SU-DHL-6 (cell line): ENCODE measurements around the gene DCC.

ENCODE experiments used
- H2AFZ ChIP-seq: fragments of 200-600 bp; sonication (generic); 2 replicates; pipeline ENCODE4 v1.6.1; 2014; ENCODE audit warnings: low read depth, mild to moderate bottlenecking, moderate library complexity, mixed read lengths, antibody characterized with exemption, low read length; ENCODE audit not compliant: severe bottlenecking
- H3F3A ChIP-seq: fragments of 200-600 bp; shearing (Covaris generic); 2 replicates; pipeline ENCODE4 v1.6.0; 2016; ENCODE audit warnings: antibody characterized with exemption, mild to moderate bottlenecking; ENCODE audit not compliant: insufficient read depth
- H3K27ac ChIP-seq: fragments of 200-600 bp; sonication (generic); 2 replicates; pipeline ENCODE4 v1.5.1; 2016; ENCODE audit warnings: low read depth, mild to moderate bottlenecking, low read length, moderate library complexity, mixed read lengths
- H3K27me3 ChIP-seq: fragments of 200-600 bp; sonication (generic), shearing (Covaris generic); 2 replicates; pipeline ENCODE4 v1.6.0; 2014; ENCODE audit warnings: mild to moderate bottlenecking, low read length
- H3K36me3 ChIP-seq: fragments of 200-600 bp; sonication (generic); 2 replicates; pipeline ENCODE4 v1.6.1; 2014; ENCODE audit warnings: mild to moderate bottlenecking, low read length, mixed read lengths
- H3K4me2 ChIP-seq: fragments of 300-600, 200-600 bp; shearing (Covaris generic), sonication (generic); 2 replicates; pipeline ENCODE4 v1.6.0; 2014; ENCODE audit warnings: low read length, low read depth, mild to moderate bottlenecking; ENCODE audit not compliant: poor library complexity, severe bottlenecking
- H3K4me3 ChIP-seq: fragments of 200-600 bp; sonication (generic); 2 replicates; pipeline ENCODE4 v1.5.1; 2014; ENCODE audit warnings: antibody characterized with exemption, low read length, mild to moderate bottlenecking, mixed read lengths; ENCODE audit not compliant: insufficient read depth, poor library complexity, severe bottlenecking
- H3K79me2 ChIP-seq: fragments of 200-600 bp; sonication (generic); 2 replicates; pipeline ENCODE4 v1.6.1; 2014; ENCODE audit warnings: mild to moderate bottlenecking, low read length, moderate library complexity; ENCODE audit not compliant: insufficient read depth
- H3K9ac ChIP-seq: fragments of 200-600 bp; sonication (generic); 2 replicates; pipeline ENCODE4 v1.7.0; 2014; ENCODE audit warnings: mild to moderate bottlenecking, low read length
- H3K9me2 ChIP-seq: fragments of 200-600 bp; sonication (generic); replicated peaks from 2 replicates; pipeline ENCODE4 v1.6.1; 2014; ENCODE audit warnings: low read length; ENCODE audit not compliant: insufficient read depth
- H3K9me3 ChIP-seq: fragments of 200-600 bp; sonication (generic); 2 replicates; pipeline ENCODE4 v1.6.1; 2014; ENCODE audit warnings: low read length, mixed read lengths; ENCODE audit not compliant: insufficient read depth
- H4K20me1 ChIP-seq: fragments of 200-600 bp; sonication (generic); 2 replicates; pipeline ENCODE4 v1.6.1; 2014; ENCODE audit warnings: low read depth, mild to moderate bottlenecking, antibody characterized with exemption, low read length, moderate library complexity, mixed read lengths
- EZH2phosphoT487 ChIP-seq: fragments of 200-600 bp; sonication (generic), shearing (Covaris generic); conservative IDR thresholded peaks from 2 replicates; pipeline ENCODE4 v1.6.1; 2018; ENCODE audit warnings: mild to moderate bottlenecking, antibody characterized with exemption, low read length, moderate library complexity, mixed read lengths
- TF ChIP-seq, protein P1 (sequence below): fragments of 200-600 bp; sonication (generic); IDR thresholded peaks from one replicate; pipeline ENCODE4 v1.5.1; 2017; ENCODE audit warnings: antibody characterized with exemption, mild to moderate bottlenecking, low read length, moderate library complexity; ENCODE audit not compliant: insufficient read depth, poor library complexity, severe bottlenecking

The DCC gene

DNA sequence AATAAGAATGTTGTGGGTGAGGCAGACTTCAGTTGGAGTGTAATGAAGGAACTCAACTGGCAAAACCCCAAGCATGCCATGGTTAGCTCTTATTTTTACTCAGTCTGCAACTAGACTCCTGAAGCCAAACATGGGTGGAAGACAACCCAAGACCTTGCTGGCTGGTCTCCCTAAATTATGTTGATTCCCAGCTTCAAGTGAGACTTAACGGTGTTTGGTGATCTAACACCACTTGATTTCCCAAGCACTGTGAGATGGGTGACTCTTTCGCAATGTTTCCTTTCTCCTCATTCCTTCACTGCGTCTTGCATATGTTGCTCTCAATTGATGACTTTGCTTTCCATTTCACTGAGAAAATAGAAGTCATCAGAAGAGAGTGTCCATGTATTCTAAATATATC, 693.1 kb downstream of the DCC start:
- H3K9me3 ChIP-seq: no peaks in the 10 kb centered on the region
- no peaks in the 10 kb centered on the region for H3K36me3 ChIP-seq
- no peaks in the 10 kb centered on the region for H3K27me3 ChIP-seq
- H3K27ac ChIP-seq: no peak overlapping the region
- no peaks in the 10 kb centered on the region for H3K9me2 ChIP-seq
- no peaks in the 10 kb centered on the region for H3F3A ChIP-seq
- TF ChIP-seq EZH2phosphoT487: no peak
- TF ChIP-seq, protein P1, sequence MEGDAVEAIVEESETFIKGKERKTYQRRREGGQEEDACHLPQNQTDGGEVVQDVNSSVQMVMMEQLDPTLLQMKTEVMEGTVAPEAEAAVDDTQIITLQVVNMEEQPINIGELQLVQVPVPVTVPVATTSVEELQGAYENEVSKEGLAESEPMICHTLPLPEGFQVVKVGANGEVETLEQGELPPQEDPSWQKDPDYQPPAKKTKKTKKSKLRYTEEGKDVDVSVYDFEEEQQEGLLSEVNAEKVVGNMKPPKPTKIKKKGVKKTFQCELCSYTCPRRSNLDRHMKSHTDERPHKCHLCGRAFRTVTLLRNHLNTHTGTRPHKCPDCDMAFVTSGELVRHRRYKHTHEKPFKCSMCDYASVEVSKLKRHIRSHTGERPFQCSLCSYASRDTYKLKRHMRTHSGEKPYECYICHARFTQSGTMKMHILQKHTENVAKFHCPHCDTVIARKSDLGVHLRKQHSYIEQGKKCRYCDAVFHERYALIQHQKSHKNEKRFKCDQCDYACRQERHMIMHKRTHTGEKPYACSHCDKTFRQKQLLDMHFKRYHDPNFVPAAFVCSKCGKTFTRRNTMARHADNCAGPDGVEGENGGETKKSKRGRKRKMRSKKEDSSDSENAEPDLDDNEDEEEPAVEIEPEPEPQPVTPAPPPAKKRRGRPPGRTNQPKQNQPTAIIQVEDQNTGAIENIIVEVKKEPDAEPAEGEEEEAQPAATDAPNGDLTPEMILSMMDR: no peak
- no peak overlapping the region for H2AFZ ChIP-seq
- H3K79me2 ChIP-seq: no peaks in the 10 kb centered on the region
- H3K4me2 ChIP-seq: no peak overlapping the region
- no peak overlapping the region for H3K4me3 ChIP-seq
- no peak overlapping the region for H3K9ac ChIP-seq
- no peaks in the 10 kb centered on the region for H4K20me1 ChIP-seq

DNA sequence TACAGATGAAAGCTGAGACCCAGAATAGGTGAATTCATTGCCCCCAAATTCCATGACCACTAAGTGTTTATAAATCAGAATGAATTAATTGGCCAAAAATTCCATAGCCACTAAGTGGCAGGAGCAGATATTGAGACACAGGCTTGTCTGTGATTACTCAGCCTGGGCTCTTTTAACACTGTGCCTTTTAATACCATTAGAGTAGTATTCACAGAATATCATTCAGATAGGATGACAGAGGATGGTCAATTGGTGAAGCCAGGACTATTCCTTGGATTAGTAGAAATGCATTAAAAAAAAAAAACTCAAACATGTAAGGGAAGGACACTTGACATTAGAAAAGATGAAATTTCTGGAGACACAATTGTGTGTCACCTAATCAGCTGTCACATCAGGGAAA, 698.6 kb downstream of the DCC start:
- Histone ChIP-seq H2AFZ (no peak overlapping the region), H3K4me3 (no peak overlapping the region), H3F3A (no peaks in the 10 kb centered on the region), H3K79me2 (no peaks in the 10 kb centered on the region), H3K27ac (no peak overlapping the region), H4K20me1 (no peaks in the 10 kb centered on the region), H3K9me2 (no peaks in the 10 kb centered on the region), H3K9me3 (no peaks in the 10 kb centered on the region), H3K27me3 (no peaks in the 10 kb centered on the region), H3K36me3 (no peaks in the 10 kb centered on the region), H3K9ac (no peak overlapping the region), H3K4me2 (no peak overlapping the region)
- TF ChIP-seq EZH2phosphoT487: no peak
- TF ChIP-seq, protein P1: no peak

GRCh38 chr18:53040286-53040685, 700.3 kb downstream of the DCC start:
- H3F3A ChIP-seq: no peaks in the 10 kb centered on the region
- no peak overlapping the region for H3K4me3 ChIP-seq
- no peaks in the 10 kb centered on the region for H3K36me3 ChIP-seq
- no peak for TF ChIP-seq EZH2phosphoT487
- TF ChIP-seq, protein P1: no peak
- no peaks in the 10 kb centered on the region for H3K27me3 ChIP-seq
- H3K27ac ChIP-seq: no peak overlapping the region
- no peaks in the 10 kb centered on the region for H4K20me1 ChIP-seq
- H2AFZ ChIP-seq: no peak overlapping the region
- no peak overlapping the region for H3K9ac ChIP-seq
- H3K79me2 ChIP-seq: no peaks in the 10 kb centered on the region
- no peaks in the 10 kb centered on the region for H3K9me3 ChIP-seq
- H3K4me2 ChIP-seq: no peak overlapping the region
- no peaks in the 10 kb centered on the region for H3K9me2 ChIP-seq
